GM12892 (cell line): ENCODE data around the gene PKP3.

Source experiments
- POLR2A ChIP-seq: IDR thresholded peaks from 2 replicates; pipeline ENCODE4 v1.6.1; 2011; ENCODE audit warnings: low read depth, low read length, control low read depth
- POLR2AphosphoS5 ChIP-seq: IDR thresholded peaks from 2 replicates; pipeline ENCODE4 v1.6.1; 2011; ENCODE audit warnings: low read depth, low read length, control low read depth

DNA sequence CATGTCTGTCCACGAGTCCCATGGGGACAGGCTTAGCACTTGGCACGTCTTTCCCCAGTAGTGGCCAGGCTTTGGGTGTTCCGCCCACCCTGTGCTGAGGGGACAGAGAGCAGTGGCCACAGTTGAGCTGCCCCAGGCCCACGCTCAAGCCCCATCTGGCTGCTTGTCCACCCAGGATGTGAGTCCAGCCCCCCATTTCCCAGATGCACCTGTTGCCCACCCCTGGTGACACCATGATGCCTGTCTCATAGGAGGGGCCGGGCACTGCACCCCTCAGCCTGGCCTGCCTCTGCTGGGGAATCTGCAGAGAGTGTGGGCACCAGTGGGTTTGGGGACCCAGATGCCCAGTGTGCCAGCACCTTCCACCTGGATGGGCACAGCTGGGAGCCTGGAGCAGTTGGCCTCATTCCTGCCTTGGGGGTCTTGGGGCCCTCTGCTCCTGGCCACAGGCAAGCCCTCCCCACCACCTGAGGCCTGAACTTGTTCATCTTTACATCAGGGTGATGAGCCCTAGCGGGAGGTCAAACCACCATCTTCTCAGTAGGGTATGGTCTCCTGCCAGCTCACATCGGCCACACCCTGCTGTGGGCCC, 15.1 kb downstream of the PKP3 start:
- TF ChIP-seq POLR2AphosphoS5 = no peak
- no peak for TF ChIP-seq POLR2A
